OCI-LY7 (cell line): Measurements from ENCODE around the gene NAV3.

Experiments used
- CTCF ChIP-seq: fragments of 200-600 bp; sonication (generic); conservative IDR thresholded peaks from 2 replicates; pipeline ENCODE4 v1.5.1; 2014; ENCODE audit warnings: mild to moderate bottlenecking, antibody characterized with exemption, low read length, moderate library complexity, mixed read lengths
- EZH2phosphoT487 ChIP-seq: fragments of 200-600 bp; sonication (generic); IDR thresholded peaks from 2 replicates; pipeline ENCODE4 v1.6.1; 2018; ENCODE audit warnings: low read depth, borderline replicate concordance, mild to moderate bottlenecking, mixed run types, antibody characterized with exemption, low read length, moderate library complexity, mixed read lengths

GRCh38 chr12:78009031-78009430, 178.3 kb downstream of the NAV3 start:
- no peak for TF ChIP-seq CTCF
- no peak for TF ChIP-seq EZH2phosphoT487
